AG04450 (cell line): ENCODE results near the gene DGAT2. TPM values are rescaled to one million over a fixed set of nuclear protein-coding genes. Genes with fewer than 3 reads are reported as not detected.

Source experiments
- CTCF ChIA-PET: fragments of 300-600, 350-600 bp; formaldehyde crosslinking; extraction: SDS; loops from one replicate; lab custom pipeline; 2022; ENCODE audit warnings: antibody characterized with exemption, inconsistent platforms; lab: Charles Lee
- POLR2A ChIA-PET: fragments of 350-600 bp; formaldehyde crosslinking; extraction: SDS; loops from one replicate; lab custom pipeline; 2021; ENCODE audit warnings: antibody characterized with exemption, inconsistent platforms; lab: Yijun Ruan, JAX
- DNase-seq: peaks from one replicate; pipeline ENCODE4 v3.0.0-alpha.2; 2011; ENCODE audit warnings: low read depth, low spot score
- H3K27ac ChIP-seq: one replicate; pipeline ENCODE4 v1.5.1; 2012; ENCODE audit warnings: low read depth, low read length, control low read depth
- H3K27me3 ChIP-seq: one replicate; pipeline ENCODE4 v1.6.0; 2012; ENCODE audit warnings: low read length; ENCODE audit not compliant: control insufficient read depth, insufficient read depth
- H3K4me3 ChIP-seq: 2 replicates; pipeline ENCODE4 v1.5.1; 2011; ENCODE audit warnings: mild to moderate bottlenecking, low read depth, low read length, control low read depth
- H3K9me3 ChIP-seq: 2 replicates; pipeline ENCODE4 v1.5.1; 2012; ENCODE audit warnings: low read length; ENCODE audit not compliant: control insufficient read depth, insufficient read depth
- polyA plus RNA-seq: library from polyadenylated mRNA; depleted of rRNA; stranded (reverse); fragments of >200 nt; gene quantifications from 2 replicates; pipeline ENCODE4 v1.2.3, GENCODE V29; 2011
- TF ChIP-seq, protein P1 (sequence below): IDR thresholded peaks from 2 replicates; pipeline ENCODE4 v1.5.1; 2011; ENCODE audit warnings: low read depth, low read length, control low read depth, inconsistent platforms

DGAT2 gene
- polyA plus RNA-seq, 1 experiment, result 0.56 TPM

DNA sequence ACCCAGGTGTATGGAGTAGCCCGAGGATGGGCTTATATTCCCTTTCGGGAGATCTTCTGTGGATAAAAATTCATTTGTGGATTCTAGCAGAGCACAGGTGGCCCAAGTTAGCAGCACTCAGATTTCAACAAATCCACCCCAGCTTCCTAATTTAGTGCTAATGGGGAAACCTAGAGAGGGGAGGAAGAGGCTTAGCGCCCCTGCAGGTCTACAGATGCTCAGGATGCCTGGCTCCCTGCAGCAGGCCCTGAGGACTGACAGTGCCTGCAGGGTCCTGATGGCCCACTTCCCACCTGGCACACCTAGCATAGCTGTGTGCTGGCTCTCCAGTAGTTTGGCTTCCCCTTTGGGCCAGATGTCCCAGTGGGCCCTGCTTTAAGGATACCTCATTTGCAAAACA, 6.5 kb downstream of the DGAT2 start:
- Histone ChIP-seq H3K27me3 (peaks cover 23% of the 10 kb centered on the region), H3K4me3 (no peak overlapping the region), H3K27ac (no peak overlapping the region), H3K9me3 (no peaks in the 10 kb centered on the region)
- TF ChIP-seq, protein P1, sequence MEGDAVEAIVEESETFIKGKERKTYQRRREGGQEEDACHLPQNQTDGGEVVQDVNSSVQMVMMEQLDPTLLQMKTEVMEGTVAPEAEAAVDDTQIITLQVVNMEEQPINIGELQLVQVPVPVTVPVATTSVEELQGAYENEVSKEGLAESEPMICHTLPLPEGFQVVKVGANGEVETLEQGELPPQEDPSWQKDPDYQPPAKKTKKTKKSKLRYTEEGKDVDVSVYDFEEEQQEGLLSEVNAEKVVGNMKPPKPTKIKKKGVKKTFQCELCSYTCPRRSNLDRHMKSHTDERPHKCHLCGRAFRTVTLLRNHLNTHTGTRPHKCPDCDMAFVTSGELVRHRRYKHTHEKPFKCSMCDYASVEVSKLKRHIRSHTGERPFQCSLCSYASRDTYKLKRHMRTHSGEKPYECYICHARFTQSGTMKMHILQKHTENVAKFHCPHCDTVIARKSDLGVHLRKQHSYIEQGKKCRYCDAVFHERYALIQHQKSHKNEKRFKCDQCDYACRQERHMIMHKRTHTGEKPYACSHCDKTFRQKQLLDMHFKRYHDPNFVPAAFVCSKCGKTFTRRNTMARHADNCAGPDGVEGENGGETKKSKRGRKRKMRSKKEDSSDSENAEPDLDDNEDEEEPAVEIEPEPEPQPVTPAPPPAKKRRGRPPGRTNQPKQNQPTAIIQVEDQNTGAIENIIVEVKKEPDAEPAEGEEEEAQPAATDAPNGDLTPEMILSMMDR, result no peak
- CTCF ChIA-PET, result no interaction called here
- no peak for DNase-seq
- POLR2A ChIA-PET, result no interaction called here

- ChIA-PET CTCF (no interaction called here), POLR2A (interaction anchor here (0.5 kb wide), 1 partner anchor 81 kb away, joined by 3 read pairs; no protein-coding TSS in a partner anchor)
- no peaks in the 10 kb centered on the region for H3K9me3 ChIP-seq
- peaks cover 13% of the 10 kb centered on the region for H3K27me3 ChIP-seq
- H3K27ac ChIP-seq, result no peak overlapping the region
- TF ChIP-seq, protein P1, result no peak
- no peak overlapping the region for H3K4me3 ChIP-seq
- DNase-seq, result no peak
Measured at GRCh38 chr11:75776546-75776945, 8.0 kb downstream of the DGAT2 start.

- ChIA-PET CTCF (no interaction called here), POLR2A (no interaction called here)
- Histone ChIP-seq H3K27ac (no peak overlapping the region), H3K9me3 (no peaks in the 10 kb centered on the region), H3K4me3 (no peak overlapping the region), H3K27me3 (peaks cover 6% of the 10 kb centered on the region)
- no peak for DNase-seq
- TF ChIP-seq, protein P1, result no peak
Measured at GRCh38 chr11:75777461-75778110, 9.0 kb downstream of the DGAT2 start.

DNA sequence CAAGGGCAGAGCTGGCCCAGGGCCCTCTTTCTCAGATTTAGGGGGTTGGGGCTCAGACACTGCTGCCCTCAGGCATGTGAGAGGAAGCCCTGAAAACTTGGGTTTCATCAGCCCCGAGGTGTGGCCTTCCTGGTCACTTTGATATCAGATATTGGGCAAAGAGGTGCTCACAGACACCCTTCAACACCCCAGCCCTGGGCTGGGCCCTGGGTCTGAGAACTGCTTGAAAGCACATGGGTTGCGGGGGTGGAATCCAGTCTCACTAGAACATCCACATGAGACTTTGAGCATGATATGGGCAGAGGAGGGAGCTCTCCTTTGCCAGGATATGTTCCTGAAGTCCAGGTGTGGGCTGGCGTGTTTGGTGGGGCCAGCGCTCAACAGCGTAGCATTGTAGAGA, 10.4 kb downstream of the DGAT2 start:
- Histone ChIP-seq H3K9me3 (no peaks in the 10 kb centered on the region), H3K27ac (no peak overlapping the region), H3K4me3 (no peak overlapping the region), H3K27me3 (peaks cover 6% of the 10 kb centered on the region)
- no peak for DNase-seq
- CTCF ChIA-PET, result interaction anchor here (0.9 kb wide), 1 partner anchor 373 kb away, joined by 3 read pairs; no protein-coding TSS in a partner anchor
- TF ChIP-seq, protein P1, result no peak
- POLR2A ChIA-PET, result no interaction called here

GRCh38 chr11:75779960-75780359, 11.4 kb downstream of the DGAT2 start:
- DNase-seq, result no peak
- Histone ChIP-seq H3K27me3 (peaks cover 12% of the 10 kb centered on the region), H3K9me3 (no peaks in the 10 kb centered on the region), H3K27ac (no peak overlapping the region), H3K4me3 (no peak overlapping the region)
- ChIA-PET CTCF (interaction anchor here (0.9 kb wide), 1 partner anchor 372 kb away, joined by 3 read pairs; no protein-coding TSS in a partner anchor), POLR2A (no interaction called here)
- TF ChIP-seq, protein P1, result no peak
